Vagina (tissue), 2 donors: ENCODE measurements around the gene ZCCHC8.

Experiments used
- CTCF ChIP-seq, 3 experiments: fragments of 450-650 bp in 2 of 3; fragments of 200-600 bp in 1 of 3; sonication (generic) in 1 of 3; IDR thresholded peaks; one replicate each; pipeline ENCODE4 v1.5.1; 2017 to 2019; ENCODE audit warnings: antibody characterized with exemption in 3 of 3, mild to moderate bottlenecking in 2 of 3, moderate library complexity in 2 of 3
- POLR2A ChIP-seq, 2 donors: fragments of 450-650 bp; IDR thresholded peaks; one replicate each; pipeline ENCODE4 v1.6.1; 2017; ENCODE audit warnings: antibody characterized with exemption in 2 of 2, mild to moderate bottlenecking in 2 of 2, moderate library complexity in 2 of 2

GRCh38 chr12:122435186-122435585, 65.5 kb downstream of the ZCCHC8 start:
- TF ChIP-seq CTCF (IDR thresholded peaks at IDR 0.05): no peak
- TF ChIP-seq POLR2A (IDR thresholded peaks at IDR 0.05): no peak
